BLaER1 treated with 17β-estradiol and CSF1 and Interleukin-3, amounts not matched to agents 10 nM and 100 nM (cell line): ENCODE results near the gene TFPI.
"Not testable (repeated sequence)": the region's sequence is repeated elsewhere in the genome, so short reads cannot be mapped to it uniquely, and the experiment has no call there.

Experiments used
- H3K27ac ChIP-seq, 11 experiments: shearing (Covaris generic); formaldehyde crosslinking; 2 replicates each; pipeline ENCODE4 v1.8.1; 2022
- H3K27me3 ChIP-seq, 11 experiments: shearing (Covaris generic); formaldehyde crosslinking; 2 replicates each; pipeline ENCODE4 v1.8.1; 2022
- H3K36me3 ChIP-seq, 11 experiments: shearing (Covaris generic); formaldehyde crosslinking; 2 replicates each; pipeline ENCODE4 v1.8.1; 2022
- H3K4me1 ChIP-seq, 10 experiments: shearing (Covaris generic); formaldehyde crosslinking; 2 replicates each; pipeline ENCODE4 v1.8.1; 2022
- H3K4me2 ChIP-seq, 11 experiments: shearing (Covaris generic); formaldehyde crosslinking; 2 replicates each; pipeline ENCODE4 v1.8.1; 2022
- H3K4me3 ChIP-seq, 10 experiments: shearing (Covaris generic); formaldehyde crosslinking; 2 replicates each; pipeline ENCODE4 v1.8.1; 2022
- H3K9ac ChIP-seq, 11 experiments: shearing (Covaris generic); formaldehyde crosslinking; 2 replicates each; pipeline ENCODE4 v1.8.1; 2022
- H3K9me3 ChIP-seq, 11 experiments: shearing (Covaris generic); formaldehyde crosslinking; replicated peaks in 1 of 11; 2 replicates each; pipeline ENCODE4 v1.8.1; 2022
- H4K20me1 ChIP-seq, 11 experiments: shearing (Covaris generic); formaldehyde crosslinking; 2 replicates each; pipeline ENCODE4 v1.8.1; 2022
- Cebpa-rat ChIP-seq, 11 experiments: shearing (Covaris generic); IDR thresholded peaks; 2 replicates each; pipeline ENCODE4 v1.8.1; 2022

The TFPI gene

DNA sequence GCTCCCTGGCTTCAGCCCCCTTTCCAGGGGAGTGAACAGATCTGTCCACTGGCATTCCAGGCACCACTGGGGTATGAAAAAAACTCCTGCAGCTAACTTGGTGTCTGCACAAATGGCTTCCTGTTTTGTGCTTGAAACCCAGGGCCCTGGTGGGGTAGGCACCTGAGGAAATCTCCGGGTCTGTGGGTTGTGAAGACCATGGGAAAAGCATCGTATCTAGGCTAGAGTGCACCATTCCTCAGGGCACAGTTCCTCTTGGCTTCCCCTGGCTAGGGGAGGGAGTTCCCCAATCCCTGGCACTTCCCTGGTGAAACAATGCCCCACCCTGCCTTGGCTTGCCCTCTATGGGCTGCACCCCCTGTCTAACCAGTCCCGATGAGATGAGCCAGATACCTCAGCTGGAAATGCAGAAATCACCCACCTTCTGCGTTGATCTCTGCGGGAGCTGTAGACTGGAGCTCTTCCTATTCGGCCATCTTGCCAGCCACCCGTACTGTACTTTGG, 34.1 kb downstream of the TFPI start:
- Histone ChIP-seq H3K27ac (no peak overlapping the region), H3K36me3 (no peaks in the 10 kb centered on the region), H3K27me3 (no peaks in the 10 kb centered on the region), H3K4me1 (no peaks in the 10 kb centered on the region), H3K9ac (no peak overlapping the region), H4K20me1 (no peaks in the 10 kb centered on the region), H3K4me2 (no peak overlapping the region), H3K4me3 (no peak overlapping the region), H3K9me3 (peaks cover 0 to 15% (median 10%) of the 10 kb centered on the region in 11 experiments; a peak in 12 of 22 replicates)
- TF ChIP-seq Cebpa-rat (IDR thresholded peaks at IDR 0.05) = no peak

- peaks cover 0 to 15% (median 10%) of the 10 kb centered on the region in 11 experiments; a peak in 12 of 22 replicates for H3K9me3 ChIP-seq
Measured at GRCh38 chr2:187519419-187520120, 34.7 kb downstream of the TFPI start.

DNA sequence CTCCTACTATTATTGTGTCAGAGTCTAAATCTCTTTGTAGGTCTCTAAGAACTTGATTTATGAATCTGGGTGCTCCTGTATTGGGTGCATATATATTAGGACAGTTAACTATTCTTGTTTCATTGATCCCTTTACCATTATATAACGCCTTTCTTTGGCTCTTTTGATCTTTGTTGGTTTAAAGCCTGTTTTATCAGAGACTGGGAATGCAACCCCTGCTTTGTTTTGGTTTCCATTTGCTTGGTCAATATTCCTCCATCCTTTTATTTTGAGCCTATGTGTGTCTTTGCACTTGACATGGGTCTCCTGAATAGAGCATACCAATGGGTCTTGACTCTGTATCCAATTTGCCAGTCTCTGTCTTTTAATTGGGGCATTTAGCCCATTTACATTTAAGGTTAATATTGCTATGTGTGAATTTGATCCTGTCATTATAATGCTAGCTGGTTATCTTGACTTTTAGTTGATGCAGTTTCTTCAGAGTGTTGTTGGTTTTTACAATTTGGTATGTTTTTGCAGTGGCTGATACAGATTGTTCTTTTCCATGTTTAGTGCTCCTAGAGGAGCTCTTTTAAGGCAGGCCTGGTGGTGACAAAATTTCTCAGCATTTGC, 36.4 kb downstream of the TFPI start:
- not testable (repeated sequence) for H3K27ac ChIP-seq, H3K4me1 ChIP-seq, H3K27me3 ChIP-seq, H3K4me3 ChIP-seq, H4K20me1 ChIP-seq, H3K9ac ChIP-seq, H3K36me3 ChIP-seq, H3K4me2 ChIP-seq
- H3K9me3 ChIP-seq = peaks cover 0 to 15% (median 10%) of the 10 kb centered on the region in 11 experiments; a peak in 12 of 22 replicates

More at GRCh38 chr2:187519419-187520120, 34.7 kb downstream of the TFPI start:
- H4K20me1 ChIP-seq = no peaks in the 10 kb centered on the region
- no peak overlapping the region for H3K27ac ChIP-seq
- no peak overlapping the region for H3K4me2 ChIP-seq
- no peak overlapping the region for H3K9ac ChIP-seq
- no peaks in the 10 kb centered on the region for H3K27me3 ChIP-seq
- TF ChIP-seq Cebpa-rat (IDR thresholded peaks at IDR 0.05) = no peak
- H3K4me3 ChIP-seq = no peak overlapping the region
- no peaks in the 10 kb centered on the region for H3K36me3 ChIP-seq
- H3K4me1 ChIP-seq = no peaks in the 10 kb centered on the region

DNA sequence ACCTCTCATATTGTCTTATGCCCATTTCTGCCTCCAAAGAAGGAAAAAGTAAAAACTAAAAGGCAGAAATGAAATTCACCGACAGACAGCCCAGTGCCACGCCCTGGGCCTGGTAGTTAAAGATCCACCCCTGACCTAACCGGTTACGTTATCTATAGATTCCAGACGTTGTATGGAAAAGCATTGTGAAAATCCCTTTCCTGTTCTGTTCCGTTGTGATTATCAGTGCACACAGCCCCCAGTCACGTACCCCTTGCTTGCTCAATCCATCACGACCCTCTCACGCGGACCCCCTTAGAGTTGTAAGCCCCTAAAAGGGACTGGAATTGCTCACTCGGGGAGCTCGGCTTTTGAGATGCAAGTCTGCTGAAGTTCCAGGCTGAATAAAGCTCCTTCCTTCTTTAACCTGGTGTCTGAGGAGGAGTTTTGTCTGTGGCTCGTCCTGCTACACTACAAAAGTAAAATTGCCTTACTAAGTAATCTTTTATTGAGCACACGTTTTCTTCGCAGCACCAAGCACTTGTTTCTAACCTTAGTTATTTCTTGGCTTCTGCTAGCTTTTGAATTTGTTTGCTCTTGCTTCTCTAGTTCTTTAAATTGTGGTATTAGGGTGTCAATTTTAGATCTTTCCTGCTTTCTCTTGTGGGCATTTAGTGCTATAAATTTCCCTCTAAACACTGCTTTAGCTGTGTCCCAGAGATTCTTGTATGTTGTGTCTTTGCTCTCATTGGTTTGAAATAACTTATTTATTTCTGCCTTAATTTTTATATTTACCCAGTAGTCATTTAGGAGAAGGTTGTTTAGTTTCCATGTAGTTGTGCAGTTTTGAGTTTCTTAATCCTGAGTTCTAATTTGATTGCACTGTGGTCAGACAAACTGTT, 37.4 kb downstream of the TFPI start:
- not testable (repeated sequence) for H3K27ac ChIP-seq, H3K36me3 ChIP-seq, H4K20me1 ChIP-seq, H3K4me2 ChIP-seq, H3K4me1 ChIP-seq, H3K27me3 ChIP-seq, H3K9ac ChIP-seq, H3K4me3 ChIP-seq
- peaks cover 0 to 15% (median 10%) of the 10 kb centered on the region in 11 experiments; a peak in 12 of 22 replicates for H3K9me3 ChIP-seq

GRCh38 chr2:187514930-187515329, 39.3 kb downstream of the TFPI start:
- peaks cover 0 to 15% (median 10%) of the 10 kb centered on the region in 11 experiments; a peak in 12 of 22 replicates for H3K9me3 ChIP-seq
- peaks cover 0 to 9% (median 2%) of the 10 kb centered on the region in 10 experiments; a peak in 9 of 20 replicates for H3K4me1 ChIP-seq
- H3K27me3 ChIP-seq = no peaks in the 10 kb centered on the region
- no peak overlapping the region for H3K9ac ChIP-seq
- no peaks in the 10 kb centered on the region for H4K20me1 ChIP-seq
- H3K36me3 ChIP-seq = no peaks in the 10 kb centered on the region
- no peak for TF ChIP-seq Cebpa-rat (IDR thresholded peaks at IDR 0.05)
- no peak overlapping the region for H3K27ac ChIP-seq
- H3K4me2 ChIP-seq = no peak overlapping the region
- H3K4me3 ChIP-seq = no peak overlapping the region

DNA sequence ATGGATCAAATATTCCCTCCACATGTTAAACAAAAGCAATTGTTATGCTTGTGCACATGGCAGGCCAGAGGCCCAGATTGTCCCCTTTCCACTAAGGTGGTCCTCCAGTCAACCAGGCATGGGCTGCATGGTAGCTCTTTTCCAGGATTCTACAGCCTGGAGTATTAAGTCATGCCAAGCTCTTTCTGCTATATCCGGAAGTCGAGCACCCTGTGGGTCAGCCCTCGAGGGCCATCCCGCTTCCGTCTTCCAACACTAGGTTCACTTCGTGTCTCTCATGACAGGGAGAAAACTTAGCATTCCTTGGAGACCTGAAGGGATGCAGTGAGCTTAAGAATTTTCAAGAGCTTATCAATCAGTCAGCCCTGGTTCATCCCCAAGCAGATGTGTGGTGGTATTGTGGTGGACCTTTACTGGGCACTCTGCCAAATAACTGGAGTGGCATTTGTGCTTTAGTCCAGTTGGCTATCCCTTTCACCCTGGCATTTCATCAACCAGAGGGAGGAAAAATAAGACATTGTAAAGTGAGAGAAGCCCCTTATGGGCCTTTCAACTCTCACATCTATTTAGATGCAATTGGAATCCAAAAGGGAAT, 39.9 kb downstream of the TFPI start:
- not testable (repeated sequence) for H3K27ac ChIP-seq, H3K4me3 ChIP-seq

GRCh38 chr2:187513460-187514234, 40.6 kb downstream of the TFPI start:
- Histone ChIP-seq H3K4me1 (peaks cover 0 to 17% (median 5%) of the 10 kb centered on the region in 10 experiments; a peak in 9 of 20 replicates), H3K9me3 (peaks cover 0 to 15% (median 10%) of the 10 kb centered on the region in 11 experiments; a peak in 12 of 22 replicates)
- not testable (repeated sequence) for H4K20me1 ChIP-seq, H3K4me2 ChIP-seq, H3K27me3 ChIP-seq, H3K27ac ChIP-seq, H3K36me3 ChIP-seq, H3K4me3 ChIP-seq, H3K9ac ChIP-seq

More for the DNA sequence above, 39.9 kb downstream of the TFPI start:
- H4K20me1 ChIP-seq, H3K9ac ChIP-seq, H3K27me3 ChIP-seq, H3K4me2 ChIP-seq, H3K36me3 ChIP-seq: not testable (repeated sequence)
- H3K4me1 ChIP-seq = peaks cover 0 to 15% (median 5%) of the 10 kb centered on the region in 10 experiments; a peak in 9 of 20 replicates
- peaks cover 0 to 15% (median 10%) of the 10 kb centered on the region in 11 experiments; a peak in 12 of 22 replicates for H3K9me3 ChIP-seq
